HG02798 (cell line): Measurements from ENCODE around the gene CHPF2.

Experiments used
- ATAC-seq: cut with Tn5 transposase; IDR thresholded peaks from one replicate; pipeline ENCODE4 v1.9.1; 2021; ENCODE audit warnings: mild to moderate bottlenecking; ENCODE audit not compliant: unreplicated experiment, poor library complexity

Gene CHPF2

GRCh38 chr7:151202836-151203235 lies 29.4 kb upstream of the CHPF2 start:
- no peak for ATAC-seq

GRCh38 chr7:151204383-151205032 lies 27.8 kb upstream of the CHPF2 start:
- no peak for ATAC-seq

GRCh38 chr7:151205730-151206129 lies 26.6 kb upstream of the CHPF2 start:
- no peak for ATAC-seq

- ATAC-seq: no peak
Observed at GRCh38 chr7:151206914-151207313, 25.4 kb upstream of the CHPF2 start.

- no peak for ATAC-seq
Observed at GRCh38 chr7:151207315-151207714, 25.0 kb upstream of the CHPF2 start.

- no peak for ATAC-seq
Observed at GRCh38 chr7:151207804-151208203, 24.5 kb upstream of the CHPF2 start.

GRCh38 chr7:151208253-151208862 lies 23.9 kb upstream of the CHPF2 start:
- no peak for ATAC-seq

- no peak for ATAC-seq
Observed at GRCh38 chr7:151209588-151209987, 22.7 kb upstream of the CHPF2 start.

GRCh38 chr7:151210087-151210854 lies 22.0 kb upstream of the CHPF2 start, which contains the start of gene H2BK1:
Gene H2BK1 (minus strand): TSS chr7:151210488. CDS start chr7:151210318, 170 bp downstream.
- ATAC-seq: no peak

GRCh38 chr7:151211155-151211772 lies 21.0 kb upstream of the CHPF2 start:
- no peak for ATAC-seq

GRCh38 chr7:151212626-151213025 lies 19.7 kb upstream of the CHPF2 start:
- ATAC-seq: no peak

GRCh38 chr7:151213826-151214225 lies 18.5 kb upstream of the CHPF2 start:
- ATAC-seq: no peak

GRCh38 chr7:151215396-151215795 lies 16.9 kb upstream of the CHPF2 start:
- ATAC-seq: no peak

GRCh38 chr7:151218170-151218569 lies 14.1 kb upstream of the CHPF2 start:
- no peak for ATAC-seq

GRCh38 chr7:151223728-151224127 lies 8.6 kb upstream of the CHPF2 start:
- no peak for ATAC-seq

GRCh38 chr7:151225948-151226510 lies 6.3 kb upstream of the CHPF2 start:
- no peak for ATAC-seq

GRCh38 chr7:151226560-151226874 lies 5.8 kb upstream of the CHPF2 start:
- ATAC-seq: no peak

GRCh38 chr7:151226875-151227782 lies 5.2 kb upstream of the CHPF2 start, which contains the start of gene ABCF2:
Gene ABCF2 (minus strand): TSS chr7:151227205. CDS start chr7:151226458, 747 bp downstream.
- peak; percentile 100 for ATAC-seq

- ATAC-seq: no peak
Observed at GRCh38 chr7:151228024-151228866, 4.0 kb upstream of the CHPF2 start.
